Measurements from ENCODE around the gene DISP3. TPM values are rescaled to one million over a fixed set of nuclear protein-coding genes. Genes with fewer than 3 reads are reported as not detected.

DISP3 gene
- total RNA-seq, 1 experiment from 2014 or later = 2.3 TPM

DNA sequence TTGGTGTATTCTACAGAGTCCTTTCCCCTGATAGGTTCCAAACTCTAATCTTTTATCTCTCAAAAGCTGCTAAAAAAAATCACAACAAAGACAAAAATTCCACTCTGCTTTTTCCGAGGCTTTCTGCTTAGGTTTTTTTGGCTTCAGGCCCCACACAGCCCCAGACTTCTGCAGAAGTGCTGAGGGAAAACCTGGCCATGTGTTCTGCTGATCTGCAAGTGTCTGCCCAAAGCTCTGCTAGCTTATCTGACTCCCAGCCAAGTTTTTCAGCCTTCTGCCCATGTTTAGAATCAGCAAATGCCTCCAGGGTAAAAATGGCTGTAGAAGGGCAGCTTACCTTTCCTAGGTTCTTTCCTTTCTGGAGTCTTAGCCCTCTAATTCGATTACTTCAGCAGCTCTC is 28.4 kb downstream of the DISP3 start (continued):
- TF ChIP-seq, protein P1, sequence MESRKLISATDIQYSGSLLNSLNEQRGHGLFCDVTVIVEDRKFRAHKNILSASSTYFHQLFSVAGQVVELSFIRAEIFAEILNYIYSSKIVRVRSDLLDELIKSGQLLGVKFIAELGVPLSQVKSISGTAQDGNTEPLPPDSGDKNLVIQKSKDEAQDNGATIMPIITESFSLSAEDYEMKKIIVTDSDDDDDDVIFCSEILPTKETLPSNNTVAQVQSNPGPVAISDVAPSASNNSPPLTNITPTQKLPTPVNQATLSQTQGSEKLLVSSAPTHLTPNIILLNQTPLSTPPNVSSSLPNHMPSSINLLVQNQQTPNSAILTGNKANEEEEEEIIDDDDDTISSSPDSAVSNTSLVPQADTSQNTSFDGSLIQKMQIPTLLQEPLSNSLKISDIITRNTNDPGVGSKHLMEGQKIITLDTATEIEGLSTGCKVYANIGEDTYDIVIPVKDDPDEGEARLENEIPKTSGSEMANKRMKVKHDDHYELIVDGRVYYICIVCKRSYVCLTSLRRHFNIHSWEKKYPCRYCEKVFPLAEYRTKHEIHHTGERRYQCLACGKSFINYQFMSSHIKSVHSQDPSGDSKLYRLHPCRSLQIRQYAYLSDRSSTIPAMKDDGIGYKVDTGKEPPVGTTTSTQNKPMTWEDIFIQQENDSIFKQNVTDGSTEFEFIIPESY (IDR thresholded peaks at IDR 0.05; ENCODE audit: extremely low read depth, insufficient replicate concordance, low read length) = no peak
- TF ChIP-seq FOSL1 (IDR thresholded peaks at IDR 0.05; ENCODE audit: low read depth) = no peak

DNA sequence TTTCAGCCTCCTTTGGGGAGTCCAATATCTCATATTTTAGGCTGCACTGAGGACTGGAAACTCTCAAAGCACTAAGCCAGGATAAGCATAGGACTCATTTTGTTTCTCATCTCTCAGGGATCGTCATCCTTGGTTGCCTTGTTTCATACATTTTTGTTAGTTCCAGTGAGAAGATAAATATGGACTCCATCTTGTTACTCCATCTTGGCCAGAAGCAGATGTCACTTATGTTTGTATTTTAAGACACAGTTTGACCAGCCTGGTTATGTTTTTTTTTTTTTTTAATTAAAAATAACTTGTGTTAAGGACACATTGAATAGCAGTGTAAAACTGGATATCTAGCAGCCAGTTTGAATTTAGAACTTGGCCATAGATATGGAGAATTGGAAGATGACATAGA is 34.7 kb downstream of the DISP3 start:
- ATAC-seq (no peak), DNase-seq (ENCODE audit: low read depth, low spot score) (no peak)
- no peak overlapping the region for H3K4me3 ChIP-seq (replicated peaks in 1 of 2; ENCODE audit: low read depth in 1 of 2, low read length in 2 of 2)
- TF ChIP-seq RAD21 (IDR thresholded peaks at IDR 0.05; ENCODE audit: low read depth) (no peak), TCF7L2 (IDR thresholded peaks at IDR 0.05; ENCODE audit: borderline replicate concordance, extremely low read depth, insufficient read depth, insufficient read length) (no peak), JUND (IDR thresholded peaks at IDR 0.05) (no peak), SIN3A (IDR thresholded peaks at IDR 0.05; ENCODE audit: low read depth) (no peak), EZH2phosphoT487 (IDR thresholded peaks at IDR 0.05; ENCODE audit: borderline replicate concordance) (no peak), SP1 (IDR thresholded peaks at IDR 0.05; ENCODE audit: low read depth) (no peak), CEBPB (IDR thresholded peaks at IDR 0.05; ENCODE audit: low read depth) (no peak)
- TF ChIP-seq, protein P2, sequence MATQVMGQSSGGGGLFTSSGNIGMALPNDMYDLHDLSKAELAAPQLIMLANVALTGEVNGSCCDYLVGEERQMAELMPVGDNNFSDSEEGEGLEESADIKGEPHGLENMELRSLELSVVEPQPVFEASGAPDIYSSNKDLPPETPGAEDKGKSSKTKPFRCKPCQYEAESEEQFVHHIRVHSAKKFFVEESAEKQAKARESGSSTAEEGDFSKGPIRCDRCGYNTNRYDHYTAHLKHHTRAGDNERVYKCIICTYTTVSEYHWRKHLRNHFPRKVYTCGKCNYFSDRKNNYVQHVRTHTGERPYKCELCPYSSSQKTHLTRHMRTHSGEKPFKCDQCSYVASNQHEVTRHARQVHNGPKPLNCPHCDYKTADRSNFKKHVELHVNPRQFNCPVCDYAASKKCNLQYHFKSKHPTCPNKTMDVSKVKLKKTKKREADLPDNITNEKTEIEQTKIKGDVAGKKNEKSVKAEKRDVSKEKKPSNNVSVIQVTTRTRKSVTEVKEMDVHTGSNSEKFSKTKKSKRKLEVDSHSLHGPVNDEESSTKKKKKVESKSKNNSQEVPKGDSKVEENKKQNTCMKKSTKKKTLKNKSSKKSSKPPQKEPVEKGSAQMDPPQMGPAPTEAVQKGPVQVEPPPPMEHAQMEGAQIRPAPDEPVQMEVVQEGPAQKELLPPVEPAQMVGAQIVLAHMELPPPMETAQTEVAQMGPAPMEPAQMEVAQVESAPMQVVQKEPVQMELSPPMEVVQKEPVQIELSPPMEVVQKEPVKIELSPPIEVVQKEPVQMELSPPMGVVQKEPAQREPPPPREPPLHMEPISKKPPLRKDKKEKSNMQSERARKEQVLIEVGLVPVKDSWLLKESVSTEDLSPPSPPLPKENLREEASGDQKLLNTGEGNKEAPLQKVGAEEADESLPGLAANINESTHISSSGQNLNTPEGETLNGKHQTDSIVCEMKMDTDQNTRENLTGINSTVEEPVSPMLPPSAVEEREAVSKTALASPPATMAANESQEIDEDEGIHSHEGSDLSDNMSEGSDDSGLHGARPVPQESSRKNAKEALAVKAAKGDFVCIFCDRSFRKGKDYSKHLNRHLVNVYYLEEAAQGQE (IDR thresholded peaks at IDR 0.05; ENCODE audit: low read depth) = no peak
- no peak overlapping the region for H2AFZ ChIP-seq (ENCODE audit: low read depth, low read length, poor library complexity, severe bottlenecking)
- no TSS peak for BruUV-seq (replicated peaks)
- no peaks in the 10 kb centered on the region for H4K20me1 ChIP-seq (ENCODE audit: insufficient read depth)
- no peaks in the 10 kb centered on the region for H3K9me2 ChIP-seq (ENCODE audit: insufficient read depth)
- no peaks in the 10 kb centered on the region for H3K4me1 ChIP-seq (ENCODE audit: control insufficient read depth in 1 of 2, insufficient read depth in 2 of 2, low read length in 2 of 2)
- no peaks in the 10 kb centered on the region for H3K79me2 ChIP-seq (ENCODE audit: insufficient read depth, low read length)
- H3K27me3 ChIP-seq (ENCODE audit: insufficient read depth, low read length) = no peaks in the 10 kb centered on the region
- intact Hi-C loops (cut with micrococcal nuclease) = no loop called here
- H3K4me2 ChIP-seq (ENCODE audit: low read length) = no peak overlapping the region
- H3K9me3 ChIP-seq (ENCODE audit: control insufficient read depth in 1 of 2, insufficient read depth in 1 of 2, low read depth in 1 of 2, low read length in 2 of 2) = no peaks in the 10 kb centered on the region
- no peak overlapping the region for H3K27ac ChIP-seq (ENCODE audit: low read depth, low read length)
- ChIA-PET CTCF (no interaction called here), POLR2A (no interaction called here), RAD21 (ENCODE audit: low non-redundant PET in 1 of 2, low total read pairs in 2 of 2, uncharacterized antibody in 2 of 2, unreplicated experiment in 2 of 2) (no interaction called here)
- no peaks in the 10 kb centered on the region for H3K36me3 ChIP-seq (ENCODE audit: control insufficient read depth in 1 of 2, insufficient read depth in 2 of 2, low read length in 2 of 2)
- H3K9ac ChIP-seq (ENCODE audit: low read length) = no peak overlapping the region

Data from HCT116 (cell line).